NOMO-1 treated with dmso at 0.1 percent for 144 hours (cell line): ENCODE measurements around the gene MARK3.
"Not testable (repeated sequence)": the region's sequence is repeated elsewhere in the genome, so short reads cannot be mapped to it uniquely, and the experiment has no call there.

Experiments used
- DNase-seq: peaks from one replicate; lab custom pipeline; 2025; ENCODE audit not compliant: unreplicated experiment; lab: John Stamatoyannopoulos, UW

The MARK3 gene

GRCh38 chr14:103509864-103510723 is 124.9 kb downstream of the MARK3 start:
- DNase-seq: no peak

- no peak for DNase-seq
Measured at GRCh38 chr14:103510724-103511693, 125.8 kb downstream of the MARK3 start.

GRCh38 chr14:103512180-103512579 is 127.0 kb downstream of the MARK3 start:
- DNase-seq: not testable (repeated sequence)

GRCh38 chr14:103512701-103513611 is 127.7 kb downstream of the MARK3 start:
- DNase-seq: no peak

- DNase-seq: no peak
Measured at GRCh38 chr14:103514596-103515421, 129.6 kb downstream of the MARK3 start.

GRCh38 chr14:103516426-103517173 is 131.4 kb downstream of the MARK3 start:
- no peak for DNase-seq

GRCh38 chr14:103517174-103517566 is 132.0 kb downstream of the MARK3 start:
- DNase-seq: no peak

GRCh38 chr14:103517721-103518421 is 132.7 kb downstream of the MARK3 start:
- no peak for DNase-seq

GRCh38 chr14:103518422-103519042 is 133.3 kb downstream of the MARK3 start:
- DNase-seq: no peak

- DNase-seq: no peak
Measured at GRCh38 chr14:103519043-103519836, 134.0 kb downstream of the MARK3 start.

GRCh38 chr14:103519837-103520212 is 134.6 kb downstream of the MARK3 start:
- no peak for DNase-seq

- no peak for DNase-seq
Measured at GRCh38 chr14:103520269-103520656, 135.0 kb downstream of the MARK3 start.

GRCh38 chr14:103520657-103521437 is 135.6 kb downstream of the MARK3 start:
- peak; percentile 64 for DNase-seq

GRCh38 chr14:103521438-103521950 is 136.3 kb downstream of the MARK3 start:
- no peak for DNase-seq

- no peak for DNase-seq
Measured at GRCh38 chr14:103521951-103522563, 136.8 kb downstream of the MARK3 start.
